GM10266 (cell line): Measurements from ENCODE around the gene RANBP10.

Source experiments
- DNase-seq: peaks from one replicate; pipeline ENCODE4 v3.0.0; 2012; ENCODE audit errors: extremely low spot score
- CTCF ChIP-seq: IDR thresholded peaks from 2 replicates; pipeline ENCODE4 v1.5.1; 2012; ENCODE audit warnings: mild to moderate bottlenecking, low read depth; ENCODE audit not compliant: control insufficient read depth, insufficient read depth; ENCODE audit errors: missing control alignments

The RANBP10 gene

GRCh38 chr16:67770346-67770991 lies 35.9 kb downstream of the RANBP10 start:
- DNase-seq = no peak
- TF ChIP-seq CTCF = no peak

DNA sequence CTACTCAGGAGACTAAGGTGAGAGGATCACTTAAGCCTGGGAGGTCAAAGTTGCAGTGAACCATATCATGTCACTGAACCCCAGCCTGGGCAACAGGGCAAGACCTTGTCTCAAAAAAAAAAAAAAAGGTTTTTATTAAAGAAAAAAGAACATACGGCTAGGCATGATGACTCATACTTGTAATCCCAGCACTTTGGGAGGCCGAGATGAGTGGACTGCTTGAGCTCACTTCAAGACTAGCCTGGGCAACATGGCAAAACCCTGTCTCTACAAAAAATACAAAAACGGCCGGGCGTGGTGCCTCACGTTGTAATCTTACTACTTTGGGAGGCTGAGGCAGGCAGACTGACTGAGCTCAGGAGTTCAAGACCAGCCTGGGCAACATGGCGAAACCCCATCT lies 38.4 kb downstream of the RANBP10 start:
- no peak for TF ChIP-seq CTCF
- DNase-seq = no peak

- no peak for TF ChIP-seq CTCF
- no peak for DNase-seq
Observed at GRCh38 chr16:67766291-67766690, 40.1 kb downstream of the RANBP10 start.

DNA sequence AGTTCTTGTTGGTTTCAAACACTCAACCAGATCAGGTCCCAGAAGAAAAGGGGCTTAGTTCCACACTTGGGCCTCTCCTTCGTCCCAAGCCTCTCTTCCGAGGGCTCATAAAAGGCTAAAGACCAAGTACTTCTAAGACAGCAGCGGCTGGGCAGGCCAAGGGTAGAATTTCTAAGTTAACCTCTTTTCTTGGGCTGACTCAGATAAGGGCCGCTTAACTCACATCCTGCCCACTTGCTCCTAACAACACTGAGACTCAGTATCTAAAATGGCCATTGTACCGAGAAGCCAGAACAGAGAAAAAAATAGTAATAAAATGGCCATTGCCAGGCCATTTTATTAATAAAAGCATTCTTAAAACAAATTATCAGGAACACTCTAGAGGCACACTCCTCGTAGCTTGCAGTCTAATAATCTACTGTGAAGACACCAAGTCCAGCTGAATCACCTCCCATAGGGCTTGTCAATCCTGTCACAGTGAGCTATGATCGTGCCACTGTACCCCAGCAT lies 42.1 kb downstream of the RANBP10 start:
- no peak for TF ChIP-seq CTCF
- no peak for DNase-seq

DNA sequence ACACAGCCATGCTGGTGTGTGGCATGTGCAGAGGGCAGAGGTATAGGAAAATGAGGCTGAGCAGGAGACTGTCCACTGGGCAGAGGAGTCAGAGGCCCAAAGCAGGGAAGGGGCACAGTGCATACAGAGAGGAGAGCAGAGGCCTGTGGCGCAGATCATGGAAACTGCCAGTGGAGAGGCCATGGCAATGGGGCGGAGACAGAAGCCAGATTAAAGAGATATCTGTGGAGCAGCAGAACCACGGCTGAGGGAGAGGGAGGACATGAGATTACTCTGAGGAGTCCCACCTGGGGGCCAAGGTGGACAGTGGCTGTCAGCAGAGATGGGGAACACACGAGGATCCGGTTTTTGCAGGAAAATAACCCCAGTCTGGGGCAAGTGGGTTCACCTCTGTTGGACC lies 43.3 kb downstream of the RANBP10 start:
- TF ChIP-seq CTCF = no peak
- no peak for DNase-seq

DNA sequence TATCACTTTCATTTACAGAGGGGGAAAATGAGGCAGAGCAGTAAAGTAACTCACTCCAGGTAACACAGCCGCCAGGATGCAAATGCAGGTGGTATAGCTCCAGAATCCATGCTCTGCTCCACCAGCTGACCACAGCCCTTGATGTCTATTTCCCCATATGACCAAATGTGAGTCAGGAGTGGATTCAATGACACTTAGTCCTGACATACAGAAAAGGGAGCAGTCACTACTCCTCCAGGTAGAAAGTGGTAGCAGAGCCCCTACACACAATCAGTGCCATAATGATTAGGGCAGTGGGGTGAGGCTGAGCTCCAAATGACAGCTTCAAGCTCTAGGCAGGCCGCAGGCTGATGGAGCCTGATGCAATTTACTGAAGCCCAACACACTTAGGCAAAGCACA lies 44.0 kb downstream of the RANBP10 start:
- DNase-seq = no peak
- no peak for TF ChIP-seq CTCF

DNA sequence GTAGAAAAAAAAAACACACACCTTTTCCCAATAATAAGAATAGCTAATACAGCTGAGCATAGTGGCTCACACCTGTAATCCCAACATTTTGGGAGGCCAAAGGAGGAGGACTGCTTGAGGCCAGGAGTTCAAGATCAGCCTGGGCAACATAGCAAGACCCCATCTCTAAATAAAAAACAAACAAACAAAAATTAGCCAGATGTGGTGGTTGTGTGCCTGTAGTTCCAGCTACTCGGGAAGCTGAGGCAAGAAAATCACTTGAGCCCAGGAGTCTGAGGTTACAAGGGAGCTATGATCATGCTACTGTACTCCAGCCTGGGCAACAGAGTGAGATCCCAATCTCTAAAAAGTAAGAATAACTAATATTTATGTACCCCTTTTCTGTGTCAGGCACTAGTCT lies 44.4 kb downstream of the RANBP10 start:
- no peak for DNase-seq

More for the DNA sequence above, 44.4 kb downstream of the RANBP10 start:
- no peak for TF ChIP-seq CTCF
